K562 (cell line): ENCODE measurements around the gene ELAVL3. TPM values are rescaled to one million over a fixed set of nuclear protein-coding genes. Genes with fewer than 3 reads are reported as not detected.
A peak's percentile ranks its signal among the peaks of the same experiment; 100 is the strongest.

ENCODE experiments used
- BCOR ChIP-seq: fragments of 450-650 bp; IDR thresholded peaks from 2 replicates; pipeline ENCODE4 v1.6.1; 2016
- BHLHE40 ChIP-seq: IDR thresholded peaks from 2 replicates; pipeline ENCODE4 v1.6.1; 2011; ENCODE audit warnings: low read length, improper control_type of control experiment
- BRD9 ChIP-seq: fragments of 450-650 bp; IDR thresholded peaks from 2 replicates; pipeline ENCODE4 v1.6.1; 2018; ENCODE audit warnings: low read depth; ENCODE audit not compliant: partially characterized antibody
- CEBPB ChIP-seq: fragments of 450-650 bp; IDR thresholded peaks from 2 replicates; pipeline ENCODE4 v1.6.1; 2016; ENCODE audit warnings: missing genetic modification characterization, missing compliant biosample characterization
- CTBP1 ChIP-seq: fragments of 450-650 bp; IDR thresholded peaks from 2 replicates; pipeline ENCODE4 v1.6.1; 2016; ENCODE audit warnings: borderline replicate concordance
- EGR1 ChIP-seq: fragments of 450-650 bp; conservative IDR thresholded peaks from 2 replicates; pipeline ENCODE4 v1.6.1; 2017; ENCODE audit warnings: mild to moderate bottlenecking
- EHMT2 ChIP-seq: fragments of 450-650 bp; IDR thresholded peaks from 2 replicates; pipeline ENCODE4 v1.6.1; 2018; ENCODE audit warnings: antibody characterized with exemption
- ELF1 ChIP-seq: fragments of 200-800 bp; sonication (Bioruptor generic); IDR thresholded peaks from 2 replicates; pipeline ENCODE4 v1.6.1; 2016; ENCODE audit warnings: missing genetic modification characterization, missing compliant biosample characterization
- ELK1 ChIP-seq: sonication (generic); formaldehyde crosslinking; IDR thresholded peaks from 2 replicates; pipeline ENCODE4 v1.8.1; 2022; ENCODE audit warnings: missing genetic modification reagents
- EP400 ChIP-seq: fragments of 450-650 bp; IDR thresholded peaks from 2 replicates; pipeline ENCODE4 v1.6.1; 2017; ENCODE audit warnings: antibody characterized with exemption, mild to moderate bottlenecking, moderate library complexity
- GTF3C2 ChIP-seq: IDR thresholded peaks from 3 replicates; pipeline ENCODE4 v1.6.1; 2011; ENCODE audit warnings: borderline replicate concordance, mild to moderate bottlenecking, moderate library complexity; ENCODE audit not compliant: insufficient read length; ENCODE audit errors: extremely low read depth
- MAZ ChIP-seq, 2 experiments: fragments of 450-650 bp in 1 of 2; sonication (generic) in 1 of 2; formaldehyde crosslinking; IDR thresholded peaks in 1 of 2; conservative IDR thresholded peaks in 1 of 2; 2 replicates each; pipeline versions ENCODE4 v1.4.0 to v1.5.0; 2020; ENCODE audit warnings: mild to moderate bottlenecking in 1 of 2, missing genetic modification reagents in 1 of 2
- MBD2 ChIP-seq: sonication (generic); IDR thresholded peaks from 2 replicates; pipeline ENCODE4 v1.6.1; 2016; ENCODE audit warnings: low read depth, borderline replicate concordance
- NFXL1 ChIP-seq: fragments of 450-650 bp; formaldehyde crosslinking; IDR thresholded peaks from 2 replicates; pipeline ENCODE4 v1.4.0; 2021; ENCODE audit warnings: mild to moderate bottlenecking
- NONO ChIP-seq, 2 experiments: fragments of 200-400 bp in 1 of 2; fragments of 450-650 bp in 1 of 2; formaldehyde crosslinking in 1 of 2; IDR thresholded peaks; 2 replicates each; pipeline ENCODE4 v1.6.1; 2017; ENCODE audit warnings: low read depth in 2 of 2, mild to moderate bottlenecking in 2 of 2, moderate library complexity in 2 of 2, low read length in 1 of 2
- NR2C2 ChIP-seq, 2 experiments: fragments of 200-800 bp in 1 of 2; sonication (Bioruptor generic) in 1 of 2; sonication (generic) in 1 of 2; formaldehyde crosslinking in 1 of 2; IDR thresholded peaks; 2 replicates each; pipeline versions ENCODE4 v1.6.1 to v1.8.0; 2016 to 2022; ENCODE audit warnings: mild to moderate bottlenecking in 1 of 2, missing compliant biosample characterization in 1 of 2, missing genetic modification characterization in 1 of 2, missing genetic modification reagents in 1 of 2
- RBBP5 ChIP-seq: fragments of 200-600 bp; sonication (generic); IDR thresholded peaks from 2 replicates; pipeline ENCODE4 v1.6.1; 2012; ENCODE audit warnings: borderline replicate concordance, mild to moderate bottlenecking, low read length, control low read depth, inconsistent platforms; ENCODE audit not compliant: insufficient read depth, poor library complexity, severe bottlenecking
- SAP30 ChIP-seq: fragments of 200-600 bp; sonication (generic); IDR thresholded peaks from 2 replicates; pipeline ENCODE4 v1.6.1; 2012; ENCODE audit warnings: borderline replicate concordance, low read depth, mild to moderate bottlenecking, moderate library complexity, low read length, control low read depth, inconsistent platforms; ENCODE audit not compliant: insufficient read depth, poor library complexity, severe bottlenecking
- SP2 ChIP-seq: IDR thresholded peaks from 2 replicates; pipeline ENCODE4 v1.6.1; 2011; ENCODE audit warnings: mild to moderate bottlenecking, low read depth, low read length, moderate library complexity; ENCODE audit not compliant: poor library complexity, severe bottlenecking; ENCODE audit errors: extremely low read depth
- YY1 ChIP-seq, 3 experiments: IDR thresholded peaks; 2 replicates each; pipeline ENCODE4 v1.6.1; 2011; ENCODE audit warnings: low read length in 2 of 3, mild to moderate bottlenecking in 2 of 3, moderate library complexity in 2 of 3, borderline replicate concordance in 1 of 3, control low read depth in 1 of 3, low read depth in 1 of 3; ENCODE audit not compliant: insufficient read depth in 3 of 3, insufficient replicate concordance in 2 of 3, control insufficient read depth in 1 of 3, insufficient read length in 1 of 3; ENCODE audit errors: extremely low read depth in 1 of 3
- ZFX ChIP-seq: sonication (generic); formaldehyde crosslinking; IDR thresholded peaks from 2 replicates; pipeline ENCODE4 v1.8.0; 2022; ENCODE audit warnings: mild to moderate bottlenecking, missing genetic modification reagents, moderate library complexity
- ZNF140 ChIP-seq: fragments of 250-450 bp; sonication (Bioruptor Pico); IDR thresholded peaks from 2 replicates; pipeline ENCODE4 v1.8.0; 2021; ENCODE audit warnings: moderate library complexity, mild to moderate bottlenecking, inconsistent platforms
- ZNF561 ChIP-seq: fragments of 450-650 bp; formaldehyde crosslinking; conservative IDR thresholded peaks from 2 replicates; pipeline ENCODE4 v1.4.0; 2020; ENCODE audit warnings: mild to moderate bottlenecking, moderate library complexity
- ZSCAN32 ChIP-seq: fragments of 450-650 bp; formaldehyde crosslinking; IDR thresholded peaks from 2 replicates; pipeline ENCODE4 v1.4.0; 2020; ENCODE audit warnings: mild to moderate bottlenecking, moderate library complexity
- polyA plus RNA-seq, 8 experiments: library from polyadenylated mRNA; depleted of rRNA in 4 of 8; stranded (reverse) in 5 of 8; unstranded in 3 of 8; fragments of >200 nt; fragmentation: Nextera tagmentation in 2 of 8; fragmentation: Illumina TruSeq in 1 of 8; extraction: Ambion mirVana in 2 of 8; extraction: Trizol in 1 of 8; gene quantifications; 2 replicates each; pipeline versions ENCODE4 v1.2.1 to v1.2.3, GENCODE V29; 2011 to 2014; ENCODE audit warnings: inconsistent platforms in 1 of 8, missing spikeins in 1 of 8
- total RNA-seq, 7 experiments: library from RNA; depleted of rRNA in 6 of 7; stranded (reverse); fragments of >200 nt in 6 of 7; fragmentation: Illumina TruSeq in 2 of 7; extraction: Trizol in 2 of 7; gene quantifications; 2 replicates each; pipeline versions ENCODE4 v1.2.1 to v1.2.3, GENCODE V29; 2011 to 2021; ENCODE audit warnings: low replicate concordance in 1 of 7

ELAVL3 gene
- total and polyA plus RNA-seq, 9 of the 15 experiments (the other 6 are each of a cell fraction or from before 2014, with no cell fraction given), result not detected

GRCh38 chr19:11505504-11506100, 24.8 kb upstream of the ELAVL3 start, which contains the start of gene ZNF653 (continued):
- TF ChIP-seq ZNF561 (0 out of 2 replicates have a peak, but pooled peaks have one; percentile 14), ELK1 (CRISPR knock-in tag) (no peak), CTBP1 (peak; percentile 85), GTF3C2 (no peak), RBBP5 (peak; percentile 79), NR2C2 (CRISPR knock-in tag; IDR thresholded peaks at IDR 0.05) (no peak), NR2C2 (tag; IDR thresholded peaks at IDR 0.05) (peak; percentile 93), ELF1 (tag) (peak; percentile 85), NFXL1 (no peak), ZSCAN32 (no peak; the same call in 1 of the 2 replicates), ZFX (CRISPR knock-in tag) (peak; percentile 69; the same call in 1 of the 2 replicates), NONO (IDR thresholded peaks at IDR 0.05; ENCODE audit: low read depth in 2 of 2, low read length in 1 of 2) (peak; percentile 57 to 68; a peak in 2 of 4 replicates), SP2 (no peak), CEBPB (tag) (no peak), ZNF140 (CRISPR knock-in tag) (no peak), BHLHE40 (peak; percentile 65), MAZ (CRISPR knock-in tag; conservative IDR thresholded peaks at IDR 0.05 in 1 of 2, IDR thresholded peaks at IDR 0.05 in 1 of 2) (peak; percentile 2 to 78; a peak in 3 of 4 replicates), MBD2 (peak; percentile 76), YY1 (IDR thresholded peaks at IDR 0.05; ENCODE audit: borderline replicate concordance in 1 of 3, control insufficient read depth in 1 of 3, extremely low read depth in 1 of 3, insufficient read depth in 3 of 3, insufficient read length in 1 of 3, insufficient replicate concordance in 2 of 3, low read depth in 1 of 3, low read length in 2 of 3) (peak in 2 of 3 experiments; percentile 44 to 64), SAP30 (peak; percentile 74), EP400 (peak; percentile 56; the same call in 1 of the 2 replicates), BRD9 (no peak), BCOR (no peak), EGR1 (peak; percentile 60), EHMT2 (no peak)
